AML-193 (cell line): ENCODE results near the gene PSAPL1.

ENCODE experiments used
- DNase-seq, 2 experiments: peaks; one replicate each; lab custom pipeline; 2025; lab: John Stamatoyannopoulos, UW

Gene PSAPL1

GRCh38 chr4:7418131-7418943 is 16.4 kb downstream of the PSAPL1 start:
- no peak for DNase-seq

DNA sequence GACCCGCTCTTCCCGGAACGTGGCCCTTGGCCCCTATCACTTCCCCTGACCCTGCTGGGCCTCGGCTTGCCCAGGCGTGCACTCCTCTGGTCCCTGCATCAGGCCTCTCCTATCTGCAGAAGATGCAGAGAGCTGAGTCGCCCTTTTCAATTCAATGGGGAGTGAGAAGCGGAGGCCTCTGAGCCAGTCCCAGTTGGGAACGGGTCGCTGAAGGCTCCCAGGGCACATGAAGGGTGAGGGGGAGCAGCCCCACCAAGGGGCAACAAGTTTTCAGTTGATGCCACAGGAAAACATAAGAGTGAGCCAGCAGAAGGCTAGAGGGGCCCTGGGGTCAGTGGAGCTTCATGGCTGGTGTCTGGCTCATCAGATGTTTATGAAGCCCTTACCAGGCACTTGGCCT is 17.1 kb downstream of the PSAPL1 start:
- no peak for DNase-seq

- DNase-seq: no peak
These were observed 17.8 kb downstream of the PSAPL1 start for GRCh38 chr4:7416745-7417432.

DNA sequence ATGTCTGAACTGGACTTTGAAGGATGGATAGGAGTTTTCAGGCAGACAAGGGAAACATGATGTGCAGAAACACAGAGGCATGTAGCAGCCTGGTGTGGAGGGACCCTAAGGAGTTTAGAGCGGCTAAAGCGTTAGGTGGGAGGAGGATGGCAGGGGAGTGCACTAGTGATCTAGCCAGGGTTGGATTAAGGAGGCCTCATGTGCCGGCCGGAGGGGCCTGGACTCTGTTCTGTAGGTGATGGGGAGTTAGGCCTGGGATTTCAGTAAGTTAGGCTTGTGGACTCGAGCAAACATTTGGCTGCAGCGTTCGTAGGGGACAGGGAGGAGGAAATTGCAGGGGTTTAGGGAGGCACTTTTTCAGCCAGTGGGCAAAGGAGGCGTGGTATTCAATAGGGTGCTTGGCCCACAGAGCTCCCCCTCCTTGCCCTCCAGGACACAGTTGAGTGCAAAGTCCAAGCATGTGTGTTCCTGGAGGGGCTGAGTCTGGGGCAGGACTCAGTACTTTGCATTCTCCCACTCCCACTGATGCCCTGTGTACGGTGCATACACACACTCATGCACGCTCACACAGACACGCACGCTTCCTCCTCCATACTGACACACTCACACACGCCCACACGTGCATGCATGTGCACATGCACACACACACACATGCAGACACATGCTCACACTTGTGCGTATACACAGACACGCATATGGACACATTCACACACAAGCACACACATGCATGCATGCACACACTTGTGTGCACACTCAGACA is 18.6 kb downstream of the PSAPL1 start:
- DNase-seq: no peak

- DNase-seq: no peak
These were observed 19.8 kb downstream of the PSAPL1 start for GRCh38 chr4:7414736-7415510.

GRCh38 chr4:7414046-7414445 is 20.7 kb downstream of the PSAPL1 start:
- DNase-seq: no peak

DNA sequence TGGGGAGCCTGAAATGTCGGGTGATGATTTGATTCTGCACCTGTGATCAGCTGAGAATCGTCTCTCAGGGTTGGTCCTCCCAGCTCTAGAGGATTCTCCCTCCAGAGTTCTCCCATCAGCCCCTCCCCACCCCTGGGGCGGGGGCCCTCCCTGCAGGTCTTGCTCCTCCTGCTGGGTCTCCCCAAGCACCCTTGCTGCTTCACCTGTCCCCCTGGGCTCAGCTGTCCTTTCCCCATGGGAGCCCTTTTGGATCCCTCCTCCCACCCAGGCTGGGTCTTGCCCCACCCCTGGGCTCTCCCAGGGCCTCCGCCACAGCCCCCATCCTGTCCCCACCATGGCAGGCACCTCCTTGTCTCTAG is 22.2 kb downstream of the PSAPL1 start:
- DNase-seq: no peak

GRCh38 chr4:7411896-7412553 is 22.7 kb downstream of the PSAPL1 start:
- no peak for DNase-seq

- DNase-seq: no peak
These were observed 23.2 kb downstream of the PSAPL1 start for GRCh38 chr4:7411491-7411890.

DNA sequence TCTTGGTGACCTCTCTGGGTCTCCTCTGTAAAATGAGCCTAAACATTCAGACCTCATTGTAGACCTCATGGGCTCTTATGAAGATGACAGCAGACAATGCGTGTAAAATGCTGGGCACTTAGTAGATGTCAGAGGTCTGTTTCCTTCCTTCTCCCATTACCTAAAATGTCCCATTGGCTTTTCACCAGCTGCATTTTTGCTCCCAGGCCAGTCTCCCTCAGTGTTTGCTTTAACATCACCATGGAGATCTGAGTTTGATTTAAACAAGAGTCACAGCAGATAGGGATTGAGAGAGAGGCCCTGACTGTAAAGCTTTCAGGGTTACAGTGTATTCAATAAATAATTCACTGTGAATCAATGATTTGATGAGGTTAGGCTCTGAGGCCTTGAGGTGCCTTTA is 24.3 kb downstream of the PSAPL1 start:
- DNase-seq: no peak

DNA sequence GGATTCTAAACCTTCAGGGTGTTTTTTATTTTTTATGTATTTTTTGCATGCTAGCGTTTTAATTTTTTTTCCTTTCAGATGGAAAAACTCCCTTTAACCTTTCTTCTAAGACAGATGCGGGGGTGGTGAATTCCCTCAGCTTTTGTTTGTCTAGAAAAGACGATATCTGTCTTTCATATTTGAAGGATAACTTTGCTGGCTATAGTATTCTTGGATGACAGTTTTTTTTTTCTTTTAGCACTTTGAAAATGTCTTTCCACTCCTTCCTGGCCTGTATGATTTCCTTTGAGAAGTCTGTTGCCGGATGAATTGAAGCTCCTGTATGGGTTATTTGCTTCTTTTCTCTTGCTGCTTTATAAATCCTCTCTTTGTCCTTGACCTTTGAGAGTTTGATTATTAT is 26.6 kb downstream of the PSAPL1 start:
- no peak for DNase-seq

- DNase-seq: no peak
These were observed 31.7 kb downstream of the PSAPL1 start for GRCh38 chr4:7403001-7403400.

GRCh38 chr4:7402526-7402925 is 32.2 kb downstream of the PSAPL1 start:
- no peak for DNase-seq

DNA sequence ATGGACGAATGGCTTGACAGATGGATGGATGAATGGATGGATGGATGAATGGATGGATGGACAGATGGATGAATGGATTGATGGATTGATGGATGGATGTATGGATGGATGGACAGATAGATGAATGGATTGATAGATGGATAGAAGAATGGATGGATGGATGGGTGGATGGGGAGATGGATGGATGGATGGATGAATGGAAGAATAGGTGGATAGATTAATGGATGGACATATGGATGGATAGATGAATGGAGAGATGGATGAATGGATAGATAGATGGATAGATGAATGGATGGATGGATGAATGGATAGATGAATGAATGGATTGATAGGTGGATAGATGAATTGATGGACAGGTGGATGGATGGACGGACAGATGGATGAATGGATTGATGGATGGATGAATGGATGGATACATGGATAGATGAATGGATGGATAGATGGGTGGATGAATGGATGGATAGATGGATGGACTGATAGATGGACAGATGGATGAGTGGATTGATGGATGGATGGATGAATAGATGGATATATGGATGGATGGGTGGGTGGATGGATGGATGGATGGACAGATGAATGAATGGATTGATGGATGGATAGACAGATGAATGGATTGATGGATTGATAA is 33.9 kb downstream of the PSAPL1 start:
- no peak for DNase-seq

- no peak for DNase-seq
These were observed 35.1 kb downstream of the PSAPL1 start for GRCh38 chr4:7399440-7400234.

- DNase-seq: no peak
These were observed 35.8 kb downstream of the PSAPL1 start for GRCh38 chr4:7398788-7399439.

DNA sequence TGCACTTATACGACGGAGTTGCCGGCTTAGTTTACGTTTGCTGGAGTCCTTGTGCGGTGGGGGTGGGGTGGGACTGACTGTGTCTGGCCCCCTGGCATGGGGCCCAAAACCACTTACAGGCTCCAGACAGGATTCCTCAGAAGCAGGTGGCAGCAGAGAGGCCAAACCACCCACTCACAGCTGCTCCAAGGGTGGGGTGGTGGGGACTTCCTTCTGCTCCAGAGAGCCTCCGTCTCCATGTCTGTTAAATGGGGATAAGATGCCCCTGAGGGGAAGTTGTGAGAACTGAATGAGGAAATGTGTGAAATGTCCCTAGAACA is 36.7 kb downstream of the PSAPL1 start:
- DNase-seq: no peak

DNA sequence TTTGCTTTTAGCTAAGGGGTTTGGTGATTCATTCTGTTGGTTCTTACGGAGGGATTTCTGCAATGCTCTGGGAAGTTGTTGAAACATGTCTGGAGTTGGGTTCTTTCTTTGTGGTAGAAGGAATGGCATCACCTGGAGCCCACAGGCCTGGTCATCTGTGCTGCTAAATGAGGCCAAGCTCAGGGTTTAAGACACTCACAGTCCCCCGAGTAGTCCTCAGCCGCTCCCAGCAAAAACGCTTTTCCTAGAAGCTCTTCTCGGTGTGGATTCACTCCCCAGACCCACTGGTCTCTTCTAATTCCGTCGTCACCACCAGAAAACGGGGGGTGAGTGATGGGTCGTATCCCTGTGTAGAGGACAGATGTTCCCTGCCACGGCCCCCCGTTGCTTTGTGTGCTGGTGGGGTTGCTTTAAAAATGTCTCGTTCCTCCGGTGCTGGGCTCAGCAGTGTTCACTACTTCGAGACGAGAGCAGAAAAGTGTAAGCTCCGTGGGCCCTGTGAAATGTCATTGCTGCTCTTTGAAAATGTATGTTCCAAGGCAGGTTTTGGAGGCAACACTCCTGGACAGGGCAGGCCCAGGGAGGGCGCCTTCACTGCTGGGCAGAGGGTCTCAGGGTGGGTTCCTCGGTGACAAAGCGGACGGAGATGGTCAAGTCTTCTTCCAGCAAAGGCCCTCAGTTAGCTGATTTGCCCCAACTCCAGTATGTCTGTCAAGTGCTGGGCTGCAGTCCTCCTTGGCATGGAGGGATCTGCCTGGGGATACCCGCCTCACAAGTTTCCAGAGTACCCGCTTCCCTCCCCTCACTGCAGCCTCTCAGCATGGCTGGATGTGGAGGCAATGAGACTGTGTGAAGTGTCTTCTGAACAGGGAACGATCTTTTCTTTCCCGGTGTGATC is 37.3 kb downstream of the PSAPL1 start:
- DNase-seq: no peak
